HCT116 (cell line): ENCODE measurements around the gene TCEAL5. TPM values are rescaled to one million over a fixed set of nuclear protein-coding genes. Genes with fewer than 3 reads are reported as not detected.
A peak's percentile ranks its signal among the peaks of the same experiment; 100 is the strongest.
"Not testable (repeated sequence)": the region's sequence is repeated elsewhere in the genome, so short reads cannot be mapped to it uniquely, and the experiment has no call there.

Source experiments
- ATAC-seq: fragments of 200-7000 bp; cut with Tn5 transposase; 2 replicates; pipeline ENCODE4 v1.9.1; 2020; ENCODE audit warnings: mild to moderate bottlenecking, moderate library complexity
- BruUV-seq: library from RNA; stranded (reverse); fragments of 400-500 nt; replicated peaks from 2 replicates; lab custom pipeline; 2021; lab: Mats Ljungman, UMichigan
- CTCF ChIA-PET: fragments of 300-600 bp; sonication (Branson Sonifier 250); formaldehyde crosslinking; loops from one replicate; lab custom pipeline; 2021; ENCODE audit warnings: antibody characterized with exemption; lab: Charles Lee
- POLR2A ChIA-PET: fragments of 300-600, 350-600 bp; sonication (Branson Sonifier 250); formaldehyde crosslinking; loops from one replicate; lab custom pipeline; 2021; ENCODE audit warnings: antibody characterized with exemption; lab: Charles Lee
- RAD21 ChIA-PET, 2 experiments: fragments of 300-600 bp; sonication (Branson Sonifier 250); formaldehyde crosslinking; loops; one replicate each; lab custom pipeline; 2023; ENCODE audit warnings: low total read pairs in 2 of 2; ENCODE audit not compliant: uncharacterized antibody in 2 of 2, unreplicated experiment in 2 of 2, low non-redundant PET in 1 of 2; lab: Charles Lee
- DNase-seq: peaks from one replicate; pipeline ENCODE4 v3.0.0-alpha.2; 2010; ENCODE audit warnings: low read depth, low spot score
- H2AFZ ChIP-seq: fragments of 200-600 bp; shearing (Covaris generic), sonication (generic); 2 replicates; pipeline ENCODE4 v1.6.1; 2017; ENCODE audit warnings: low read depth, mixed run types, mixed read lengths, antibody characterized with exemption, low read length; ENCODE audit not compliant: poor library complexity, severe bottlenecking
- H3K27ac ChIP-seq: 2 replicates; pipeline ENCODE4 v1.5.1; 2012; ENCODE audit warnings: low read depth, low read length
- H3K27me3 ChIP-seq: fragments of 200-600 bp; sonication (generic); 2 replicates; pipeline ENCODE4 v1.6.1; 2016; ENCODE audit warnings: mixed run types, low read length, mixed read lengths; ENCODE audit not compliant: insufficient read depth
- H3K36me3 ChIP-seq, 2 experiments: fragments of 200-500 bp in 1 of 2; fragments of 200-600 bp in 1 of 2; sonication (Bioruptor generic) in 1 of 2; sonication (generic) in 1 of 2; 2 replicates each; pipeline versions ENCODE4 v1.5.1 to v1.6.1; 2014 to 2016; ENCODE audit warnings: low read length in 2 of 2, inconsistent platforms in 1 of 2, mixed read lengths in 1 of 2, mixed run types in 1 of 2; ENCODE audit not compliant: insufficient read depth in 2 of 2, control insufficient read depth in 1 of 2
- H3K4me1 ChIP-seq, 2 experiments: fragments of 200-600 bp in 1 of 2; sonication (generic) in 1 of 2; 2 replicates each; pipeline versions ENCODE4 v1.5.1 to v1.6.1; 2012 to 2017; ENCODE audit warnings: low read length in 2 of 2, inconsistent platforms in 1 of 2, mild to moderate bottlenecking in 1 of 2, mixed read lengths in 1 of 2, mixed run types in 1 of 2, moderate library complexity in 1 of 2; ENCODE audit not compliant: insufficient read depth in 2 of 2, control insufficient read depth in 1 of 2
- H3K4me2 ChIP-seq: fragments of 200-600 bp; sonication (generic); 2 replicates; pipeline ENCODE4 v1.6.1; 2017; ENCODE audit warnings: mixed run types, low read length, mixed read lengths
- H3K4me3 ChIP-seq, 2 experiments: fragments of 200-600 bp in 1 of 2; sonication (generic) in 1 of 2; replicated peaks in 1 of 2; 2 replicates each; pipeline ENCODE4 v1.5.1; 2011 to 2016; ENCODE audit warnings: low read length in 2 of 2, control low read depth in 1 of 2, low read depth in 1 of 2, mild to moderate bottlenecking in 1 of 2, mixed read lengths in 1 of 2, mixed run types in 1 of 2
- H3K79me2 ChIP-seq: fragments of 200-600 bp; sonication (generic); 2 replicates; pipeline ENCODE4 v1.6.1; 2017; ENCODE audit warnings: mild to moderate bottlenecking, mixed run types, low read length, moderate library complexity, mixed read lengths; ENCODE audit not compliant: insufficient read depth
- H3K9ac ChIP-seq: fragments of 200-600 bp; sonication (generic); 2 replicates; pipeline ENCODE4 v1.6.1; 2016; ENCODE audit warnings: low read length, mixed read lengths
- H3K9me2 ChIP-seq: fragments of 200-600 bp; sonication (generic), shearing (Covaris generic); 2 replicates; pipeline ENCODE4 v1.6.1; 2017; ENCODE audit warnings: mixed run types, mild to moderate bottlenecking, moderate library complexity; ENCODE audit not compliant: insufficient read depth
- H3K9me3 ChIP-seq, 2 experiments: fragments of 200-500 bp in 1 of 2; fragments of 200-600 bp in 1 of 2; sonication (Bioruptor generic) in 1 of 2; sonication (generic) in 1 of 2; 2 replicates each; pipeline ENCODE4 v1.6.1; 2014 to 2017; ENCODE audit warnings: low read length in 2 of 2, mixed read lengths in 2 of 2, inconsistent platforms in 1 of 2, low read depth in 1 of 2, mild to moderate bottlenecking in 1 of 2, mixed run types in 1 of 2, moderate library complexity in 1 of 2; ENCODE audit not compliant: control insufficient read depth in 1 of 2, insufficient read depth in 1 of 2
- H4K20me1 ChIP-seq: fragments of 200-600 bp; sonication (generic), shearing (Covaris generic); 2 replicates; pipeline ENCODE4 v1.6.1; 2017; ENCODE audit warnings: mixed run types, mild to moderate bottlenecking, moderate library complexity; ENCODE audit not compliant: insufficient read depth
- EZH2 ChIP-seq: fragments of 200-600 bp; sonication (generic); IDR thresholded peaks from 2 replicates; pipeline ENCODE4 v1.6.1; 2017; ENCODE audit warnings: antibody characterized with exemption, mixed run types
- FOSL1 ChIP-seq: IDR thresholded peaks from 2 replicates; pipeline ENCODE4 v1.6.1; 2012; ENCODE audit warnings: low read depth
- POLR2AphosphoS5 ChIP-seq: IDR thresholded peaks from 2 replicates; pipeline ENCODE4 v1.6.1; 2011; ENCODE audit warnings: mild to moderate bottlenecking, low read depth, low read length, moderate library complexity
- REST ChIP-seq: IDR thresholded peaks from 2 replicates; pipeline ENCODE4 v1.6.1; 2012; ENCODE audit warnings: low read depth
- YY1 ChIP-seq: IDR thresholded peaks from 2 replicates; pipeline ENCODE4 v1.6.1; 2011; ENCODE audit warnings: low read length, low read depth, moderate library complexity, mild to moderate bottlenecking; ENCODE audit not compliant: insufficient replicate concordance; ENCODE audit errors: extremely low read depth
- intact Hi-C: fragments of 100-400 bp; cut with micrococcal nuclease; formaldehyde crosslinking; loops from 2 replicates; pipeline ENCODE4 v1.10.0; 2022
- total RNA-seq: library from RNA; stranded (reverse); gene quantifications from one replicate; pipeline ENCODE4 v1.2.1, GENCODE V29; 2021; ENCODE audit not compliant: unreplicated experiment

Gene TCEAL5
- total RNA-seq, 1 experiment from 2014 or later, result not detected

GRCh38 chrX:103309860-103310554 is 33.5 kb upstream of the TCEAL5 start:
- no peaks in the 10 kb centered on the region for H4K20me1 ChIP-seq
- H3K9ac ChIP-seq, result peak overlapping the region; percentile 70
- RAD21 ChIA-PET, result no interaction called here
- no peaks in the 10 kb centered on the region for H3K9me3 ChIP-seq
- intact Hi-C loops, result no loop called here
- no peaks in the 10 kb centered on the region for H3K27me3 ChIP-seq
- H2AFZ ChIP-seq, result no peak overlapping the region
- no peak for DNase-seq
- no peaks in the 10 kb centered on the region for H3K9me2 ChIP-seq
- CTCF ChIA-PET, result no interaction called here
- TF ChIP-seq YY1, result peak; percentile 88
- peak; percentile 40 for TF ChIP-seq REST
- no peak for TF ChIP-seq FOSL1
- no peak for TF ChIP-seq EZH2
- TF ChIP-seq POLR2AphosphoS5, result no peak
- TF ChIP-seq, all 23 proteins: peak for 2
- no peaks in the 10 kb centered on the region; a peak in 1 of 4 replicates for H3K4me1 ChIP-seq
- no TSS peak for BruUV-seq
- H3K79me2 ChIP-seq, result no peaks in the 10 kb centered on the region
- peak overlapping the region; percentile 57 to 71 for H3K4me3 ChIP-seq
- H3K36me3 ChIP-seq, result no peaks in the 10 kb centered on the region
- H3K4me2 ChIP-seq, result peak overlapping the region; percentile 80
- POLR2A ChIA-PET, result no interaction called here
- ATAC-seq, result peak; percentile 53
- H3K27ac ChIP-seq, result peak overlapping the region; percentile 59; the same call in 1 of the 2 replicates

GRCh38 chrX:103305666-103306065 is 29.1 kb upstream of the TCEAL5 start:
- BruUV-seq, H3K9ac ChIP-seq, H3K36me3 ChIP-seq, H3K4me2 ChIP-seq, H2AFZ ChIP-seq, CTCF ChIA-PET, RAD21 ChIA-PET, H3K4me3 ChIP-seq, intact Hi-C loops, POLR2A ChIA-PET, DNase-seq, ATAC-seq, H3K27ac ChIP-seq, H3K79me2 ChIP-seq, H3K9me3 ChIP-seq, H3K9me2 ChIP-seq, H3K27me3 ChIP-seq, H4K20me1 ChIP-seq, H3K4me1 ChIP-seq: not testable (repeated sequence)
